ENCODE measurements around the gene LRRC74B. TPM values are rescaled to one million over a fixed set of nuclear protein-coding genes. Genes with fewer than 3 reads are reported as not detected.

The LRRC74B gene
- total RNA-seq, 2 experiments from 2014 or later, result not detected

DNA sequence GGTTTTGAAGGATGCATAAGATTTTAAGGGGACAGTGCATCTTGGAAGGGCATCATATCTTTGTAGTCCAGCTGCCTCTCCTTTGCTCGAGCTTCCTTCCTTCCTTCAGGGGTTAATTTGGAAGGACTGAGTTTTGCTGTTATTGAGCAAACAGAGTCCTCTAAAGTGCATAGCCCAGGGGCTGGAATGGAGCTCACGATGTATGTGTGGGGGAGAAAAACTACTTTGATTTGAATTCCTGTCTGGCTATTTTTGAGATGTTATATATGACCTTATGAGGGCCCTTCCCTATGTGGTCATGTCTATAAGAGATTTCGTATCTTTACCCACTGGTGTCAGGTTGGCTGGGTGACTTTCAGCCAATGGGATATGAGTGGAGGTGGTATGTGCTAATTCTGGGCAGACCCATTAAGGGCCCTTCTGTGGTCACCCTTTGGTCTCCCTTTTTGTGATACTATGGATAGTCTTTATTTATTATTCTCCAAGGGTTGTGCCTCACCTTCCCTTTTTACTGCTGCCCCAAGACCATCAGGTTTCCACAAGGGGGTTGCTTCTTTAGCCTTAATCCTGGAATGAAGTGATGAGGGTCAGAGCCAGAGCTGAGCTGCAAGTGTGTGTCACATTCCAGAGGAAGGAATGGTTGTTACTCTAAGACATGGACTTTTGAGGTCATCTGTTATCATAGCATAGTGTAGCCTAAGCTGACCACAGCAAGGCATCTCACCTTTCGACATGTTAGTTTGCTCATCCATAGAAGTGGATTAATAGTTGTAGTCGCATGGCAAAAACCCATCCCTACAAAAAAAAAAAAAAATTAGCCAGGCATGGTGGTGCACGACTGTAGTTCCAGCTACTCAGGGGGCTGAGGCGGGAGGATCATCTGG, 54.6 kb downstream of the LRRC74B start:
- CTCF ChIA-PET, result interaction anchor here (0.7 to 1.1 kb wide), 2 partner anchors 24 to 137 kb away, joined by 3 to 4 read pairs; no protein-coding TSS in a partner anchor
- peaks cover 7% of the 10 kb centered on the region for H3K4me1 Mint-ChIP-seq (ENCODE audit: low read depth)
- no peak overlapping the region for H3K27ac Mint-ChIP-seq
- DNase-seq, result no peak
- intact Hi-C loops (cut with micrococcal nuclease), result loop anchor here (10.0 kb wide), 2 partner anchors 96 to 136 kb away; partner anchors contain the start of genes AIFM3 and THAP7
- H3K9me3 Mint-ChIP-seq, result no peaks in the 10 kb centered on the region
- H3K27me3 Mint-ChIP-seq (ENCODE audit: low read depth), result peaks cover 2% of the 10 kb centered on the region
- H3K36me3 Mint-ChIP-seq (ENCODE audit: low read depth), result no peaks in the 10 kb centered on the region
- H3K4me3 Mint-ChIP-seq, result no peak overlapping the region

DNA sequence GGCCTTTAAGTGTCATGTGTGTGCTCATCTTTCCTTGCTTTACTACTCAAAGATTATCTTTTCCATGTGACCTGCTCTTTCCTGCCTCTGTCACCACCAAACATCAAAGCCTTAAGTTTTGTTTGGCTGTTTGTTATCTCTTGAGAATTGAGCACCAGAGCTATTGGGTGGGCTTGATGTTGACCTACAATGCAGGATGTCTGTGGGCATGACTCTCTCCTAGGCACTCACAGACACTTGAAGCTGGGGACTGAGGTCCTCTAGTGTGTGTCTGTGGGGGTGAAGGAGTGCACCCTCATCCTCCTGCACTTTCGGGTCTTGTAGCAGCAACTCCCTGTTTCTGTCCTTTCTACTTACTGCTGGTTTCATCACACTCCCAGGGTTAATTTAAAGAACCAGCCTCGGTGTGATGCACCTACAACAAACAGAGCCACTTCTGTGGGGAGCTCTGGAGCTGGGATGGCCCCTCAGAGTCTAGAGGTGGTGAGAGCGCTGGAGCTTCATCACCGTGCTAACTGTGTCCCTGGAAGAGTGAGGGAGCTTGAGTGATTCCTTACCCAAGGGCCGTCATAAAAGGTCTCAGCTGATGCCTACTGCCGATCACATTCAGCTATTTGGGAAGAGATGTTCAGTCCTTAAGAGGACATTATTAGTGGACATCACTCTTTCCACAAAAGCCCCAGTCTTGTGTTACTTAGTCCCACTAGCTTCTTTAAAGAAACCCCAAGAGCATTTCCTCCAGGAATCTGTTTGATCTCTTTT, 56.3 kb downstream of the LRRC74B start:
- CTCF ChIA-PET, result interaction anchor here (0.5 to 1.7 kb wide), 9 partner anchors 10 to 480 kb away, joined by 3 to 8 read pairs (median 5); partner anchors contain the start of gene P2RX6
- Mint-ChIP-seq H3K4me3 (no peak overlapping the region), H3K36me3 (ENCODE audit: low read depth) (no peaks in the 10 kb centered on the region), H3K9me3 (no peaks in the 10 kb centered on the region), H3K27me3 (ENCODE audit: low read depth) (peaks cover 5% of the 10 kb centered on the region), H3K27ac (no peak overlapping the region), H3K4me1 (ENCODE audit: low read depth) (peaks cover 7% of the 10 kb centered on the region)
- DNase-seq, result no peak
- intact Hi-C loops (cut with micrococcal nuclease), result loop anchor here (10.0 kb wide), 2 partner anchors 97 to 137 kb away; partner anchors contain the start of genes AIFM3 and THAP7

DNA sequence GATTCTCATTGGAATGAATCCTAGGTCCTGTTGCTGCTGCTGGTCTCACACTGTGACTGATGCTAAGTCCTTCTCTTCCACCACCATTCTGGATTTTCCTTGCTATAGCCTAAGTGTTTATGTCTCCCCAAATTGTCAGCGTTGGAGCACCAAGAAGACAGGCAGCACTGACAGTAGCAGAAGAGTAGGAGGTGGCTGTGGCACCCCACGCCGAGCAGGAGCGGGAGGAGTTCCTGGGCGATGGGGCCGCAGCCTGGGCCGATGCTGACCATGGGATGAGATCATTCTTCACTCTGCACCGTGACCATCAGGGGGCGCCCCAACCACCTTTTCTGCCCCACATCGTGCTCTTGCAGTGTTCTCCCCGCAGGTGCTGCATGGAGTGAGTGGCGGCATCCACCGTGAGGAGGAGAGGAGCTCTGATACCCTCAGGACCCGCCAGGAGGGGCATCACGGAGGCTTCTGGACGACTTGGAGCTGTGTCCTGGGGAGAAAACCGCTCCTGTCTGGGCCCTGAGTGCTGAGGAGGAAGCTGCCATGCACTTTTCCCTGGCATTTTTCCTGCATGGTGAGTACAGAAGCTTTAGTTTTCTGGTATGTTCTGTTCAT, 57.0 kb downstream of the LRRC74B start:
- intact Hi-C loops (cut with micrococcal nuclease), result loop anchor here (10.0 kb wide), 2 partner anchors 98 to 138 kb away; partner anchors contain the start of genes AIFM3 and THAP7
- Mint-ChIP-seq H3K27me3 (ENCODE audit: low read depth) (peaks cover 5% of the 10 kb centered on the region), H3K4me1 (ENCODE audit: low read depth) (peaks cover 7% of the 10 kb centered on the region), H3K36me3 (ENCODE audit: low read depth) (no peaks in the 10 kb centered on the region), H3K27ac (no peak overlapping the region), H3K9me3 (no peaks in the 10 kb centered on the region), H3K4me3 (peak overlapping the region; percentile 44)
- CTCF ChIA-PET, result interaction anchor here (0.6 to 1.7 kb wide), 15 partner anchors 10 to 479 kb away, joined by 3 to 8 read pairs (median 3); partner anchors contain the start of genes P2RX6 and SLC7A4
- peak; percentile 89 for DNase-seq

GRCh38 chr22:21103633-21104032, 57.9 kb downstream of the LRRC74B start:
- Mint-ChIP-seq H3K9me3 (no peaks in the 10 kb centered on the region), H3K4me1 (ENCODE audit: low read depth) (peaks cover 7% of the 10 kb centered on the region), H3K27ac (no peak overlapping the region), H3K4me3 (no peak overlapping the region), H3K27me3 (ENCODE audit: low read depth) (peaks cover 7% of the 10 kb centered on the region), H3K36me3 (ENCODE audit: low read depth) (no peaks in the 10 kb centered on the region)
- no peak for DNase-seq
- CTCF ChIA-PET, result interaction anchor here (0.7 to 1.4 kb wide), 5 partner anchors 13 to 134 kb away, joined by 3 to 6 read pairs (median 4); no protein-coding TSS in a partner anchor
- intact Hi-C loops (cut with micrococcal nuclease), result loop anchor here (10.0 kb wide), 2 partner anchors 99 to 139 kb away; partner anchors contain the start of genes AIFM3 and THAP7

DNA sequence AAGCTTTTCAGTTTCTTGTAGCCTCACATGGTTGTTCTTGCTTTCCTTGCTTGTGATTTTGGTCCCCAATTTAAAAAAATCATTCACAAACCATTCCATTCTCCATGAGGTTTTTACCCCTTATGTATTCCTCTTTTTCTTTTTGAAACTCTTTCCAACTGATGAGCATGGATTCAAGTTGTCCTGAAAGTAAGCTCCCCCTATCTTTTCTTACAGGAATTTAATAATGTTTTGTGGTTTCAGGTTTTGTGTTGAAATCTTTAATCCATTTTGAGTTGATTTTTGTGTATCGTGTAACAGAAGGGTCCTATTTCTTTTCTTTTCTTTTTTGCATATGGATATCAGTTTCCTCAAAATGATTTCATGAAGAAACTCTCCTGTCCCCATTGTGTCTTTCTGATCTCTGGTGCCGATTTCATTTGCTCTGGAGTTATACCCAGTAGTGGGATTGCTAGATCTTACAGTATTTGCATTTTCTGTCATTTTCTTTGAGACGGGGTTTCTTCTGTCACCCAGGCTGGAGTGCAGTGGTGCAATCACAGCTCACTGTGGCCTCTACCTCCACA, 58.5 kb downstream of the LRRC74B start:
- no peak overlapping the region for H3K4me3 Mint-ChIP-seq
- CTCF ChIA-PET, result interaction anchor here (1.4 kb wide), 1 partner anchor 14 kb away, joined by 4 read pairs; no protein-coding TSS in a partner anchor

DNA sequence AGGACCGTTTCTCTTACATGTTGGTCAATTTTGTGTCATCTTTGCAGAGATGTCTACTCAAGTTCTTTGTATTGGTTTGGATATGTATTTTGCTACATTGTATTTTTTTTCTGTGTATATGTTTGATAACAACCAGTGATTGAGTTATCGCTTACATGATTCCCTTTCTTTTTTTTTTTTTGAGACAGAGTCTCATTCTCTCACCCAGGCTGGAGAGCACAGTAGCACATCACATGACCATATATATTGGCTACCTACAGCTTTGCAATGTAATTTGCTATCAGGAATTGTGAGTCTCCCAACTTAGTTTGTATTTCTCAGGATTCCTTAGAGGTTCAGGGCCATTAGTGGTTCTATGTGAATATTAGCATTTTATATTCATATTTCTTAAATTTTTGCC, 59.5 kb downstream of the LRRC74B start:
- H3K4me1 Mint-ChIP-seq (ENCODE audit: low read depth), result peaks cover 7% of the 10 kb centered on the region
- DNase-seq, result no peak
- H3K9me3 Mint-ChIP-seq, result no peaks in the 10 kb centered on the region
- peaks cover 7% of the 10 kb centered on the region for H3K27me3 Mint-ChIP-seq (ENCODE audit: low read depth)
- intact Hi-C loops (cut with micrococcal nuclease), result loop anchor here (10.0 kb wide), 2 partner anchors 100 to 140 kb away; partner anchors contain the start of genes AIFM3 and THAP7
- H3K4me3 Mint-ChIP-seq, result no peak overlapping the region
- H3K36me3 Mint-ChIP-seq (ENCODE audit: low read depth), result no peaks in the 10 kb centered on the region
- CTCF ChIA-PET, result no interaction called here
- no peak overlapping the region for H3K27ac Mint-ChIP-seq

More for the DNA sequence above, 58.5 kb downstream of the LRRC74B start:
- intact Hi-C loops (cut with micrococcal nuclease), result loop anchor here (10.0 kb wide), 2 partner anchors 99 to 139 kb away; partner anchors contain the start of genes AIFM3 and THAP7
- peaks cover 7% of the 10 kb centered on the region for H3K4me1 Mint-ChIP-seq (ENCODE audit: low read depth)
- no peaks in the 10 kb centered on the region for H3K36me3 Mint-ChIP-seq (ENCODE audit: low read depth)
- peaks cover 7% of the 10 kb centered on the region for H3K27me3 Mint-ChIP-seq (ENCODE audit: low read depth)
- H3K9me3 Mint-ChIP-seq, result no peaks in the 10 kb centered on the region
- DNase-seq, result no peak
- H3K27ac Mint-ChIP-seq, result no peak overlapping the region

- peaks cover 7% of the 10 kb centered on the region for H3K4me1 Mint-ChIP-seq (ENCODE audit: low read depth)
- H3K36me3 Mint-ChIP-seq (ENCODE audit: low read depth), result no peaks in the 10 kb centered on the region
- intact Hi-C loops (cut with micrococcal nuclease), result loop anchor here (10.0 kb wide), 2 partner anchors 101 to 141 kb away; partner anchors contain the start of genes AIFM3 and THAP7
- H3K27me3 Mint-ChIP-seq (ENCODE audit: low read depth), result peaks cover 7% of the 10 kb centered on the region
- H3K9me3 Mint-ChIP-seq, result no peaks in the 10 kb centered on the region
- no peak overlapping the region for H3K4me3 Mint-ChIP-seq
- DNase-seq, result no peak
- H3K27ac Mint-ChIP-seq, result peak overlapping the region; percentile 30
- CTCF ChIA-PET, result no interaction called here
Observed at GRCh38 chr22:21106000-21106399, 60.3 kb downstream of the LRRC74B start.

DNA sequence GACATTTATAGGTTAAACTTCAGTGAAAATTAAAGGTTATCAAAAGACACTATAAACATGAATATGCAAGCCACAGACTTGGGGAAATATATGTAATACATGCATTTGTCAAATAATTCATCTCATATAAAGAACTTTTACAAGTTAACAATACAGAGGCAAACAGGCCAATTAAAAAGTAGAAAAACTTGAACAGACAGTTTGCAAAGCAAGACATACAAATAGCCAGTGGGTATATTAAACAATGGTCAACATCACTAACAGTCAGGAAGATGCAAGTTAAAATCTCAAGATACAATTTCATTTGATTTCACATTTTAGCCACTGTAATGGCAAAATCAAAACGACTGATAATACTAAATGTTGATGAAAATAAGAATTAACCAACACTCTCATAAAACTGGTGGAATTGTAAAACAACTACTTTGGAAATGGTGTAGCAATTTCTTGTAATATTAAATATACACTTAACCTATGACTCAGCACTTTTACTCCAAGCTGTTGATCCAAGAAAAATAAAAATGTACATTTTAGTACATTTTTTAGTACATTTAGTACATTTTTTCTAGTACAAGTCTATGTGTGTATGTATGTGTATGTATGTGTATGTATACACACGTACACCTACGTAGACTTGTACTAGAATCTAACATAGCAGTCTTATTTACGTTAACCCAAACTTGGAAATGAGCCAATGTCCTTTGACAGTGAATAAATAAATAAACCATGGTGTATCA, 62.8 kb downstream of the LRRC74B start:
- H3K27me3 Mint-ChIP-seq (ENCODE audit: low read depth), result peaks cover 4% of the 10 kb centered on the region
- H3K27ac Mint-ChIP-seq, result no peak overlapping the region
- no peak for DNase-seq
- CTCF ChIA-PET, result interaction anchor here (1.5 kb wide), 1 partner anchor 9 kb away, joined by 6 read pairs; no protein-coding TSS in a partner anchor
- no peaks in the 10 kb centered on the region for H3K4me1 Mint-ChIP-seq (ENCODE audit: low read depth)
- no peaks in the 10 kb centered on the region for H3K36me3 Mint-ChIP-seq (ENCODE audit: low read depth)
- intact Hi-C loops (cut with micrococcal nuclease), result loop anchor here (10.0 kb wide), 2 partner anchors 104 to 144 kb away; partner anchors contain the start of genes AIFM3 and THAP7
- H3K9me3 Mint-ChIP-seq, result no peaks in the 10 kb centered on the region
- no peak overlapping the region for H3K4me3 Mint-ChIP-seq

Small RNA genes within 50 kb of the gene (microRNA-seq; reads per million reads assigned to microRNA genes)
- not detected for gene MIR649 (ENCODE audit: borderline microRNAs expressed, borderline replicate concordance)

Other genes starting within 250 kb of the LRRC74B start
- 10 to 100 TPM; 55.0 to 63.7 TPM for gene PI4KA, start 187.1 kb upstream of the LRRC74B start, total RNA-seq
- 10 to 100 TPM; 22.1 to 24.2 TPM for gene SNAP29, start 186.9 kb upstream of the LRRC74B start, total RNA-seq
- 10 to 100 TPM; 60.5 to 62.2 TPM for gene CRKL, start 128.5 kb upstream of the LRRC74B start, total RNA-seq
- gene AIFM3, start 78.7 kb upstream of the LRRC74B start, total RNA-seq, result under 1 TPM; 0.07 to 0.10 TPM
- 10 to 100 TPM; 23.1 to 27.4 TPM for gene LZTR1, start 63.6 kb upstream of the LRRC74B start, total RNA-seq
- 10 to 100 TPM; 20.4 to 21.2 TPM for gene THAP7, start 43.8 kb upstream of the LRRC74B start, total RNA-seq
- under 1 TPM in 1 of 2 experiments, not detected in 1; 0.12 TPM for gene P2RX6, start 30.8 kb upstream of the LRRC74B start, total RNA-seq
- gene SLC7A4, start 13.4 kb upstream of the LRRC74B start, total RNA-seq, result not detected

All from activated naive CD4-positive, alpha-beta T cell treated with anti-CD3 and anti-CD28 coated beads for 36 hours (primary cell).